B cell (primary cell): ENCODE measurements around the gene GTPBP4. TPM values are rescaled to one million over a fixed set of nuclear protein-coding genes. Genes with fewer than 3 reads are reported as not detected.
"Not testable (repeated sequence)": the region's sequence is repeated elsewhere in the genome, so short reads cannot be mapped to it uniquely, and the experiment has no call there.

Experiments
- ATAC-seq: fragments of 200-7000 bp; cut with Tn5 transposase; one replicate; pipeline ENCODE4 v1.10.0; 2021; ENCODE audit warnings: low read depth, mild to moderate bottlenecking, moderate number of reproducible peaks, moderate library complexity
- CTCF ChIA-PET: fragments of 350-600 bp; sonication (Branson Sonifier 250); formaldehyde crosslinking; loops from one replicate; lab custom pipeline; 2021; ENCODE audit warnings: antibody characterized with exemption, inconsistent platforms; lab: Charles Lee
- POLR2A ChIA-PET: fragments of 350-600 bp; sonication (Branson Sonifier 250); formaldehyde crosslinking; loops from one replicate; lab custom pipeline; 2021; ENCODE audit warnings: antibody characterized with exemption; lab: Charles Lee
- DNase-seq: peaks from one replicate; pipeline ENCODE4 v3.0.0; 2013
- H2AFZ ChIP-seq: 2 replicates; pipeline ENCODE4 v1.6.1; 2012; ENCODE audit warnings: mild to moderate bottlenecking, low read depth, low read length; ENCODE audit not compliant: insufficient read depth, poor library complexity, severe bottlenecking
- H3K27ac ChIP-seq, 2 donors: 1 replicate in 1 of 2; 2 replicates in 1 of 2; pipeline ENCODE4 v1.5.1; 2012 to 2013; ENCODE audit warnings: low read length in 2 of 2, mild to moderate bottlenecking in 2 of 2, moderate library complexity in 1 of 2
- H3K27me3 ChIP-seq, 4 experiments: fragments of 200-600 bp in 1 of 4; sonication (generic) in 1 of 4; replicated peaks in 1 of 4; 1 replicate in 2 of 4; 2 replicates in 2 of 4; pipeline versions ENCODE4 v1.6.1 to v1.7.0; 2013 to 2016; ENCODE audit warnings: low read length in 3 of 4, mild to moderate bottlenecking in 2 of 4, mixed read lengths in 1 of 4, moderate library complexity in 1 of 4; ENCODE audit not compliant: insufficient read depth in 4 of 4, control insufficient read depth in 3 of 4; ENCODE audit errors: control extremely low read depth in 1 of 4
- H3K36me3 ChIP-seq, 2 experiments: replicated peaks in 1 of 2; 1 replicate in 1 of 2; 2 replicates in 1 of 2; pipeline versions ENCODE4 v1.6.1 to v1.7.1; 2013; ENCODE audit warnings: low read length in 1 of 2; ENCODE audit not compliant: insufficient read depth in 2 of 2, control insufficient read depth in 1 of 2; ENCODE audit errors: control extremely low read depth in 1 of 2, extremely low read depth in 1 of 2
- H3K4me1 ChIP-seq, 2 donors: fragments of 200-600 bp in 1 of 2; sonication (generic) in 1 of 2; 1 replicate in 1 of 2; 2 replicates in 1 of 2; pipeline versions ENCODE4 v1.5.1 to v1.6.1; 2013 to 2017; ENCODE audit warnings: low read length in 2 of 2; ENCODE audit not compliant: control insufficient read depth in 2 of 2, insufficient read depth in 2 of 2
- H3K4me2 ChIP-seq: replicated peaks from 2 replicates; pipeline ENCODE3; 2012; ENCODE audit warnings: mild to moderate bottlenecking, low read depth, low read length; ENCODE audit not compliant: poor library complexity, severe bottlenecking
- H3K4me3 ChIP-seq, 5 experiments: fragments of 200-600 bp in 1 of 5; sonication (generic) in 1 of 5; 1 replicate in 3 of 5; 2 replicates in 2 of 5; pipeline versions ENCODE4 v1.5.1 to v1.7.0; 2011 to 2016; ENCODE audit warnings: low read length in 4 of 5, mild to moderate bottlenecking in 4 of 5, low read depth in 2 of 5, control low read depth in 1 of 5, moderate library complexity in 1 of 5; ENCODE audit not compliant: insufficient read depth in 1 of 5; ENCODE audit errors: control extremely low read depth in 1 of 5, extremely low read depth in 1 of 5
- H3K79me2 ChIP-seq: fragments of 200-600 bp; sonication (generic); one replicate; pipeline ENCODE4 v1.6.0; 2016; ENCODE audit warnings: low read length; ENCODE audit not compliant: control insufficient read depth, insufficient read depth
- H3K9ac ChIP-seq: fragments of 200-600 bp; sonication (generic); 2 replicates; pipeline ENCODE4 v1.6.1; 2017; ENCODE audit warnings: mild to moderate bottlenecking, low read length, moderate library complexity
- H3K9me3 ChIP-seq, 3 donors: one replicate each; pipeline versions ENCODE4 v1.6.1 to v1.7.1; 2013; ENCODE audit warnings: low read length in 2 of 3; ENCODE audit not compliant: control insufficient read depth in 2 of 3, insufficient read depth in 1 of 3; ENCODE audit errors: control extremely low read depth in 1 of 3
- H4K20me1 ChIP-seq: 2 replicates; pipeline ENCODE4 v1.6.0; 2012; ENCODE audit warnings: mild to moderate bottlenecking, low read length; ENCODE audit not compliant: insufficient read depth, control insufficient read depth, poor library complexity, severe bottlenecking
- H3K27ac Mint-ChIP-seq: one replicate; pipeline ENCODE4 v1.8.0; 2021; ENCODE audit warnings: mixed read lengths
- H3K27me3 Mint-ChIP-seq: one replicate; pipeline ENCODE4 v1.8.0; 2021; ENCODE audit warnings: mixed read lengths
- H3K4me1 Mint-ChIP-seq: one replicate; pipeline ENCODE4 v1.8.0; 2021; ENCODE audit warnings: mixed read lengths
- H3K4me3 Mint-ChIP-seq: one replicate; pipeline ENCODE4 v1.8.0; 2021; ENCODE audit warnings: mixed read lengths
- H3K9me3 Mint-ChIP-seq: one replicate; pipeline ENCODE4 v1.8.0; 2022; ENCODE audit warnings: mixed read lengths; ENCODE audit not compliant: insufficient read depth
- CTCF ChIP-seq: fragments of 200-600 bp; IDR thresholded peaks from one replicate; pipeline ENCODE4 v1.8.0; 2022; ENCODE audit warnings: antibody characterized with exemption, mild to moderate bottlenecking
- EZH2 ChIP-seq: IDR thresholded peaks from 2 replicates; pipeline ENCODE4 v1.6.1; 2012; ENCODE audit warnings: borderline replicate concordance, low read depth, mild to moderate bottlenecking, moderate library complexity, low read length; ENCODE audit not compliant: insufficient read depth, poor library complexity, severe bottlenecking
- WGBS: methylation state at CpG from one replicate; pipeline ENCODE4 v1.1.5; 2013; ENCODE audit warnings: missing lambda C conversion rate; ENCODE audit not compliant: insufficient coverage; 5-methylcytosine and 5-hydroxymethylcytosine counted together
- intact Hi-C: fragments of 100-400 bp; cut with micrococcal nuclease; formaldehyde crosslinking; loops from one replicate; pipeline ENCODE4 v1.10.0; 2022
- polyA plus RNA-seq: library from polyadenylated mRNA; depleted of rRNA; stranded (reverse); fragments of >200 nt; gene quantifications from 2 replicates; pipeline ENCODE4 v1.2.3, GENCODE V29; 2012
- total RNA-seq, 2 donors: library from RNA; stranded (reverse); fragments of 120-200 nt in 1 of 2; gene quantifications; 1 replicate in 1 of 2; 2 replicates in 1 of 2; pipeline versions ENCODE4 v1.2.3 to v1.2.4, GENCODE V29; 2013 to 2022

The GTPBP4 gene
- total and polyA plus RNA-seq, 2 donors (not counting 1 experiment from before 2014, with no cell fraction given) = 11.8 to 45.4 TPM

- DNase-seq (no peak), ATAC-seq (no peak)
- H3K9me3 Mint-ChIP-seq = no peaks in the 10 kb centered on the region
- H3K4me2 ChIP-seq = no peak overlapping the region
- H3K4me3 ChIP-seq = no peak overlapping the region
- H3K27ac Mint-ChIP-seq = no peak overlapping the region
- H3K4me3 Mint-ChIP-seq = no peak overlapping the region
- H2AFZ ChIP-seq = no peak overlapping the region
- no peaks in the 10 kb centered on the region for H3K4me1 Mint-ChIP-seq
- no peaks in the 10 kb centered on the region for H3K4me1 ChIP-seq
- no peaks in the 10 kb centered on the region for H3K27me3 Mint-ChIP-seq
- 98% methylated on average over 5 of the region's 10 CpGs for WGBS
- H3K27ac ChIP-seq = no peak overlapping the region
- H3K36me3 ChIP-seq = peaks cover 1 to 89% of the 10 kb centered on the region in 2 experiments
- H3K9me3 ChIP-seq = peaks cover 0 to under 1% (median 0%) of the 10 kb centered on the region in 3 donors
- CTCF ChIA-PET = no interaction called here
- no peak overlapping the region for H3K9ac ChIP-seq
- peaks cover 20% of the 10 kb centered on the region for H4K20me1 ChIP-seq
- peaks cover 24% of the 10 kb centered on the region for H3K79me2 ChIP-seq
- TF ChIP-seq CTCF = no peak
- TF ChIP-seq EZH2 = no peak
- POLR2A ChIA-PET = no interaction called here
- intact Hi-C loops = no loop called here
- no peaks in the 10 kb centered on the region for H3K27me3 ChIP-seq
Observed at GRCh38 chr10:1007583-1007982, 19.3 kb downstream of the GTPBP4 start.

GRCh38 chr10:1009071-1009494 lies 20.8 kb downstream of the GTPBP4 start:
- DNase-seq (no peak), ATAC-seq (no peak)
- H3K79me2 ChIP-seq = peaks cover 9% of the 10 kb centered on the region
- H3K27me3 ChIP-seq = no peaks in the 10 kb centered on the region
- H2AFZ ChIP-seq = no peak overlapping the region
- no peaks in the 10 kb centered on the region for H3K9me3 ChIP-seq
- H3K4me2 ChIP-seq = no peak overlapping the region
- intact Hi-C loops = no loop called here
- Mint-ChIP-seq H3K4me1 (no peaks in the 10 kb centered on the region), H3K4me3 (no peak overlapping the region), H3K27ac (no peak overlapping the region), H3K9me3 (no peaks in the 10 kb centered on the region), H3K27me3 (no peaks in the 10 kb centered on the region)
- H3K4me1 ChIP-seq = no peaks in the 10 kb centered on the region
- H3K27ac ChIP-seq = no peak overlapping the region
- POLR2A ChIA-PET = no interaction called here
- H3K36me3 ChIP-seq = peaks cover 1 to 85% of the 10 kb centered on the region in 2 experiments
- peaks cover 10% of the 10 kb centered on the region for H4K20me1 ChIP-seq
- 88% methylated on average over 6 of the region's 9 CpGs for WGBS
- H3K9ac ChIP-seq = no peak overlapping the region
- TF ChIP-seq EZH2 (no peak), CTCF (no peak)
- H3K4me3 ChIP-seq = no peak overlapping the region
- CTCF ChIA-PET = no interaction called here

- DNase-seq, H3K4me3 Mint-ChIP-seq: not testable (repeated sequence)
Observed at GRCh38 chr10:1009947-1010346, 21.7 kb downstream of the GTPBP4 start.

More at GRCh38 chr10:1009947-1010346, 21.7 kb downstream of the GTPBP4 start:
- H3K4me1 ChIP-seq, H3K9me3 Mint-ChIP-seq, H3K4me1 Mint-ChIP-seq, H3K79me2 ChIP-seq, H3K9me3 ChIP-seq, H3K4me3 ChIP-seq, ATAC-seq, intact Hi-C loops, H3K27ac Mint-ChIP-seq, H3K27me3 Mint-ChIP-seq, H3K4me2 ChIP-seq, POLR2A ChIA-PET, H4K20me1 ChIP-seq, H3K9ac ChIP-seq, H2AFZ ChIP-seq, CTCF ChIA-PET, H3K27me3 ChIP-seq, H3K27ac ChIP-seq: not testable (repeated sequence)
- 99% methylated on average over 6 of the region's 8 CpGs for WGBS
- peaks cover 1 to 85% of the 10 kb centered on the region in 2 experiments for H3K36me3 ChIP-seq
